ELR (cell line): ENCODE data around the gene SCNN1G.
"Not testable (repeated sequence)": the region's sequence is repeated elsewhere in the genome, so short reads cannot be mapped to it uniquely, and the experiment has no call there.

Experiments
- DNase-seq: peaks from one replicate; pipeline ENCODE4 v3.0.0-alpha.2; 2015; ENCODE audit warnings: low read depth

SCNN1G gene, protein sequence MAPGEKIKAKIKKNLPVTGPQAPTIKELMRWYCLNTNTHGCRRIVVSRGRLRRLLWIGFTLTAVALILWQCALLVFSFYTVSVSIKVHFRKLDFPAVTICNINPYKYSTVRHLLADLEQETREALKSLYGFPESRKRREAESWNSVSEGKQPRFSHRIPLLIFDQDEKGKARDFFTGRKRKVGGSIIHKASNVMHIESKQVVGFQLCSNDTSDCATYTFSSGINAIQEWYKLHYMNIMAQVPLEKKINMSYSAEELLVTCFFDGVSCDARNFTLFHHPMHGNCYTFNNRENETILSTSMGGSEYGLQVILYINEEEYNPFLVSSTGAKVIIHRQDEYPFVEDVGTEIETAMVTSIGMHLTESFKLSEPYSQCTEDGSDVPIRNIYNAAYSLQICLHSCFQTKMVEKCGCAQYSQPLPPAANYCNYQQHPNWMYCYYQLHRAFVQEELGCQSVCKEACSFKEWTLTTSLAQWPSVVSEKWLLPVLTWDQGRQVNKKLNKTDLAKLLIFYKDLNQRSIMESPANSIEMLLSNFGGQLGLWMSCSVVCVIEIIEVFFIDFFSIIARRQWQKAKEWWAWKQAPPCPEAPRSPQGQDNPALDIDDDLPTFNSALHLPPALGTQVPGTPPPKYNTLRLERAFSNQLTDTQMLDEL

DNA sequence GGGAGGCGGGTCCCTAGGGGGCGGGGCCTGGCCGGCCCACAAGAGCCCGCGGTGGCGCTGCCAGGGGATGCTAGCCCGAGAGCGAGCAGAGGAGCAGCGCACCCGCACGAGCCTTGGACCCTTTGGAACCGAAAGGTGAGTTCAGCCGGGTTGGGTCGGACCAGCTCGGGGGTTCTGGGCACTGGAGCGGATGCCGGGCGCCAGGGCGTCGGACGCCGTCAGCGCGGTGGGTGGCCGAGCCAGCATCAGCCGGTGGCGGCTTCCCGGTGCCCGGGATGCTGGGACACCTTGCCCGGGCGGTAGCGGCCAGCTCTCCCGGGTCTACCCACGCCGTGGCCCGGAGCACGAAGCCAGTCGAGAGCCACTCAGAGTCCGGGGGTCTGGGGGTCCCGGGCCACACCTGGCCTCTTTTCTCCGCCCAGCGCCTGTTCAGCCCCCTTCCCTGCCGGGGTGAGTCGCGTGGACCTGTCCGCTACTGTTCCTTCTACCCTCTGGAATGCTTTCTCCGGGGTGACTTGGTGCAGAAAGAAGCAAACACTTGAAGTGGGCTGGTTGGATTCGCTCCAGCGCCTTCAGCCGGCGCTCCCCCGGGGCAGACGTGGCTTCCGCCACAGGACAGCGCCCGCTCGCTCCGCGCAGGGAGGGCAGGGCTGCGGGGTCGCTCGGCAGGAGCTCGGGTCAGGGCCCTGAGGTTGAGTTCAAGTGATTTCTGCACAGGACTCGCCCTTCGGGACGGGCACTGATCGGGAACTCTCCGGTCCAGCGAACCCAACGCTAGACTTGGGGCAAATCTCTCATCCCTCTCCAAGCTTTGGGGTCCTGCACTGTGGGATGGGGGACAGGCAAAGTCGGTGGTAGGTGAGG is at the start of gene SCNN1G:
Gene SCNN1G (plus strand): TSS at position 67 of the 864 bp plus-strand sequence. CDS start 3,527 bp downstream, outside the sequence.
- DNase-seq, result no peak

DNA sequence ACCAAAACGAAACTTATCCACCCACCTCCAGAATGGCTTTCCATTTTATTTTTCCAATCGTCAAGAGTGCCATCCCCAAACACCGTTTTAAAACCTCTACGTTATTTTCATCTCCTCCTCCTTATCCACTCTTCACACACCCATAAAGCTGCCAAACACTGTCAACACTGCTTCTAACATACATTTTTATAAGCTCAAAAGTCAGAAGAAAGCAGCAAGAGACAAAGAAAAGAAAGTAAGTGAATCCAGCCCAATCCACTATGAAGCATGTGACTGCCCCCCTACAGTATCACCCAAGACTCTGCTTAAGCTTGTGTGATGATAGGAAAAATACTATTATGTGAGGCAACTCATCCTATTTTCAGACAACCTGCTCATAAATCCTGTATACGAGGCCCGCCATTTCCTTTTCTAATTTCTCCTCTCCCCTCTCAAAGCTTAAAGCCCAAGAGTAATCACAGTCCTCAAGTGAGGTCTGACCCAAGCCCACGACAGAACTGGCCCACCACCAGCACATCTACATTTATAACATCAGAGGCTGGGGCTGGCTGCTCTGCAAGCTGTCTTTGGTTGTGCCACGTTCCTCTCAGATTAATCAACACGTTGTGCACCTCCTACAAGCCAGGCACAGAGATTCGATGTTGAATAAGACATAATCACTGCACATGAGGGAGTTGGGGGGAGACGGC is 49.6 kb upstream of the SCNN1G start:
- DNase-seq, result no peak

DNA sequence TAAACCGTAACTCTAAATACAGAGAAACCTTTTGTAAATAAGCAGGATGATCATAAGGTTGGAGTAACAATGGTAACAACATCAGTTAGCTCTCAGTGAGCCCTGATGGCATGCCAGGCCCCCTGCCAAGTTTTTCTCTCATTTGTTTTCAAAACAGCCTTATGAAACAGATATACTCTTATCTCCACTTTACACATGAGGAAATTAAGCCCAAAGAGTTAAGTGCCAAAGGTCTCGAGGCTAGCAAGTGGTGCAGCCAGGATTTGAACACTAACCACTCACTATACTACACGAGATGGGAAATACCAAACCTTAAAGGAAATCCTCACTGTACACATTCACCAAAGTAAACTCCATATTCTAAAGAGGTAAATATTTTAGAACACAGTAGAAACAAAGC is 48.3 kb upstream of the SCNN1G start:
- no peak for DNase-seq

DNA sequence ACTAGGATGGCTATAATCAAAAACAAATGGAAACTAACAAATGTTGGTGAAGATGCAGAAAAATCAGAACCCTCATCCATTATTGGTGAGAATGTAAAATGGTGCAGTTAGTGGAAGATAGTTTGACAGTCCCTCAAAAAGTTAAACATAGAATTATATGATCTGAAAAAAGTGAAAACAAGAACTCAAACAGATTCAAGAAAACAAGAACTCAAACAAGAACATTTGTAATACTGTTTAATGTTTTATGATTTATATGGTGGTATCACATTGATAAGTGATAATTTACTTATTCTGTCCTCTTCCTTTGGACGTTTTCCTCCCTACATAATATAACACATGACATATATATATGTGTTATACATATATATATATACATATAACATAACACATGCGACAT is 45.3 kb upstream of the SCNN1G start:
- no peak for DNase-seq

DNA sequence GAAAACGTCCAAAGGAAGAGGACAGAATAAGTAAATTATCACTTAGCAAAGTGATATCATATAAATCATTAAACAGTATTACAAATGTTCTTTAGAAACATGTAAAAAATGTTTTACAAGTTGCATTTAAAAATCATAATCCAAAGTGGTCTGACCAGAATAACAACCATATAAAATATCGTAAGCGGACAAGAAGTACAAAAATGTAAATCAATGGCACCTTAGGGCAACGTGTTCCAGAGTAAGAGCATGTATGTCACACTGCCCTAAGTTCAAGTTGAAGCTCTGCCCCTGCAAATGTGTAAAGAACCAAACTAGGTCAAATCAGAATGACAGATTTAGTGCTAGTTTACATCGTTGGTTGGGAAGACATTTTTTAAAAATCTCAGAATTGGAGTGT is 44.7 kb upstream of the SCNN1G start:
- DNase-seq, result no peak

DNA sequence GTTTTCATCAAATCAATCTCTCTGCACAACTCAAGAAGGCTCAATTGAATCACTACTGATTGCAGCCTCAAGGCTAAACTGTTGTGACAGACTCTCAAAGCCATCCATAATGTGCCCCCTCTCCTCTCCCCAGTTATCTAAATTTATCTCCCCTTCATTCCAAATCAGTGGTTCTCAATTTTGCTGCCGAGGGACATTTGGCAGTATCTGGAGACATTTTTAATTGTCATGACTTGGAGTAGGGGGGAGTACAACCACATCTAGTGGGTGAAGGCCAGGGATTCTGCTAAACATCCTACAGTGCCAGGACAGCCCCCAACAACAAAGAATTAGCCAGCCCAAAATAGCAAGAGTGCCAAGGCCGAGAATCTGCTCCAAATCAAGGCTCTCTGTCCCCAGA is 42.4 kb upstream of the SCNN1G start:
- DNase-seq, result no peak

DNA sequence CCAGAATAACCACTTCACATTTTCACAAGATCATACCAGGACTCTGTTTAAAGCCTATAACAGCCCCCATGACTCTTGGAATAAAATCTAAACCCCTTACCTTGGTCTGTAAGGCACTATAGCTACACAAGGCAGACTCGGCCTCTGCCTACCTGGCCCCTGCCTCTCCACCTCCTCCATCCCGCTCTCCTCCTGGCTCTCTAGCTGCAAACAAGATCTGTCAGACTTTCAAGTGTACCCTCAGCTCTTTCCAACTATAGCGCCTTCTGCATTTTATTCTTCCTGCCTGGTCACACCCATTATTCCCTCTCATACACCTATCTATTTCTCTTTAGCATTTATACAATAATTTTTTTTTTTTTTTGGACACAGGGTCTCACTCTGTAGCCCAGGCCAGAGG is 41.5 kb upstream of the SCNN1G start:
- no peak for DNase-seq

DNA sequence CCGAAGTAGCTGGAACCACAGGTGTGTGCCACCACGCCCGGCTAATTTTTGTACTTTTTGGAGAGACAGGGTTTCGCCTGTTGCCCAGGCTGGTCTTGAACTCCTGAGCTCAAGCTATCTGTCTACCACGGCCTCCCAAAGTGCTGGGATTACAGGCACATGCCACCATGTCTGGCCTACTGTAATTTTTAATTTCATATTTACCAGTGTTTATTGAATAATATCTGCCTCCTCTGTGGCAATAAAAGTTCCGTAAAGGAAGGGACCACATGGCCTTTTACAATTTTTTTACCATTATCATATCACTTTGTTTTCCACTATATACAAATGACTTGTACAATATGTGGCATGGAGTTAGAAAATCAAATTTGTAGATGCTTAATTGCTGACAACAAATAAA is 41.0 kb upstream of the SCNN1G start:
- DNase-seq, result no peak

DNA sequence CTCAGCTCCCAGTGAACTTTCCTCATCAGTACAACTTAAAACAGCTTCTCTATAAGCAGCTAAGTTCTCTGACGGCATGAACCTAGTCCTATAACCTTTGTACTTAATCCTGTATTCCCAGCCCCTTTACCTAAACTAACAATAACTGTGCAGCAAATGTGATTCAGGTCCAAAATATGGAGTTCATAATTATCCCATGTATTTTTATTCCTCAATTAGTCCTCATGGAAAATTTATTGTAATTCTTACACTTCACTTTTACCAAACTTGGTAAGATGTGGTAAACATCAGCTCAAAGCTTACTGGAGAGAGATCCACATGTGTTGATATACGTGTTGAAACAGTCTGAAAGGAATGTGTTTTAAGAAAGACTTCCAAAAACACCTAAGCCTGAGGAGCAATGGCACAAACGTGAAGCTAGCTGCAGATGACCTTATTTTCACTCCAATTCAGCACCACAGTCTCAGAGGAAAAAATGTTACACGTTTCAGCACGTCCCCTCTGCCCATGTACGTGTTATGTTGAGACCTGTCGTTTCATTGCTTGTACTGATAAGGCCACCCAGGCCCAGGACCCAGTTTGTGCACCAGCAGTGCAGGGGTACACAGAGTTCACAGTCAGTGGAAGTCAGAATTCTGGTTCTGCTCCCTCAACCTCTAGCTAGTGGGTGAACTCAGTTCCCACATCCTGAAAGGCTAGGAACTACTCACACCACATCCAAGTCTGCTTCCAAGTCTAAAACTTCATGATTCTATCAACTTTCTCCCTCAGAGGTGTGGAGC is 40.4 kb upstream of the SCNN1G start:
- DNase-seq, result no peak

DNA sequence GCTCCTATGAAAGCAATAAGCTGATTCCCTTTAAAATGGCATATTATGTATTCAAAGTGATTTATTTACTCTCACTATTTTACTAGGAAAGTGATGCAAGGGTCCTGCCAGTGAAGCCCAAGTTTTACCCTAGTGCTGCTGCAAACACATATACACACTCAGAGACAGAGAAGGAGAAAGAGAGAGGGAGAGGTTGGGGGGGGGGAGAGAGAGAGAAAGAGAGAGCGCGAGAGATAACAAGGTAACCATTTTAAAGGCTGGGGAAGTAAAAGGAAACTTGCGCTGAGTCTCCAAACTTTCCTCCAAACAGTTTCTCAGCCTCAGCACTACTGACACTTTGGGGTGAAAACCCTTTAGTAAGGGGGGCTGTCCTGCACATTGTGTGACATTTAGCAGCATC is 39.2 kb upstream of the SCNN1G start:
- no peak for DNase-seq

DNA sequence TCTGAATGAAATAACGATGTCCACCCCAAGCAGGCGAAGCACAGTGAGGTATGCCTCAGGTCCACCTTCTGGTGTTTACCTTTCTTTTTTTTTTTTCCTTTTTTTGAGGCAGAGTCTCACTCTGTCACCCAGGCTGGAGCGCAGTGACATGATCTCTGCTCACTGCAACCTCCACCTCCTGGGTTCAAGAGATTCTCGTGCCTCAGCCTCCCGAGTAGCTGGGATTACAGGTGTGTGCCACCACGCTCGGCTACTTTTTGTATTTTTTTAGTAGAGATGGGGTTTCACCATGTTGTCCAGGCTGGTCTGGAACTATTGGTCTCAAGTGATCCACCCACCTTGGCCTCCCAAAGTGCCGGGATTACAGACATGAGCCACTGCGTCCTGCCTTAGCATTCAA is 38.2 kb upstream of the SCNN1G start:
- not testable (repeated sequence) for DNase-seq

DNA sequence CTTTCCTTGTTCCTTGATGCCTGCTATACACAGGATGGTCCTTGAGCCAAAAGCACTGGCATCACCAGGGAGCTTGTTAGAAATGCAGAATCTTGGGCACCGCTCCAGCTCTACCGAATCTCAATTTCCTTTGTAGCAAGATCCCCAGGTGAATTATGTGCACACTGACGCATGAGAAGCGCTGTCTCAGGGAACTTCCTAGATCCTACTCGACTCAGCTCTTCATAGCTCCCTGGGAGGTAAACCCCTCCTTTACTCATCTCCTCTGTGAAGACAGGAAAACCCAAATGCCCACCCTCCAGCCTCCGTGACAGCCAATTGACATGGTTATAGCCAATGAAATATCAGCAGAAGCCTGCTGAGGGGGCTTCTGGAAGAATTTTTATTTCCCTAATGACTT is 37.4 kb upstream of the SCNN1G start:
- no peak for DNase-seq

DNA sequence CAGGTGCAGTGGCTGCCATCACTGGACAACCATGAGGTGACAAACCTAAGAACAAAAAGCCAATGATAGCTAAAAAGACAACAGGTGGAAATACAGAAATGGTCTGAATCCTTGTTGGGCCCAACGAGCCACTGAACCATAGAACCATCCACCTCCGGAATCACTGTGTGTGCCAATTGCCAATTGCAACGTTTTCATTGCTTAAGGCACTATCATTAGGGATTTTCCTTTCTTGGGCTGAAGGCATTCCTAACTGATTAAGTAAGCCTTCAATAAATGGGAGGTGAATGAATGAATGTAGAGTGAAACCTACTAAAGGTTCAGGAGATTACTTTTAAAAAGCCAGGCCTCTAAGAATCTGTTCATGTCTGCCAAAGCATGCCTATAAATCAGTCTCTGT is 36.9 kb upstream of the SCNN1G start:
- DNase-seq, result peak; percentile 77

DNA sequence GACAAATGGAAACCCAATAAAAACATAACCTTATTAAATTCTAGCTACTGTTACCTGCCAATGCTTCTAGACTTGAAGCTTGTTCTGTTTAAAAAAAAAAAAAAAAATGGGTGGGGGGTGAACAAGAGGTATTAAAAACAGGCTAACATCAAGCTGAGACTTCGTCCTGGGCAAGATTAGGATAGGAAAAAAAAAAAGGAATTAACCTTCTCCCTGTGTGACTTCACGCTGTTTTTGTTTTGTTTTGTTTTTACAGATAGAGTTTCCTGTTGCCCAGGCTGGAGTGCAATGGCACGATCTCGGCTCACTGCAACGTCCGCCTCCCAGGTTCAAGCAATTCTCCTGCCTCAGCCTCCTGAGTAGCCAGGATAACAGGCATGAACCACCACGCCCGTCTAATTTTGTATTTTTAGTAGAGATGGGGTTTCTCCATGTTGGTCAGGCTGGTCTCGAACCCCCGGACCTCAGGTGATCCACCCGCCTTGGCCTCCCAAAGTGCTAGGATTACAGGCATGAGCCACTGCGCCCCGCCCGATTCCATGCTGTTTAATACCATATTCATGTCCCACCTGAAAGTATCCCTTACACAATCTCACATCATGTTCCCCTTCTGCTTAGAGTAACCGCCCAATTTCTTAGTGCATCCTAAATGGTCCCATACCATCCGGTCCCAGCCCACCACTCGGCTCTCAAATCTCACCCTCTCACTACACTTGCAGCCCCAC is 35.5 kb upstream of the SCNN1G start:
- no peak for DNase-seq

DNA sequence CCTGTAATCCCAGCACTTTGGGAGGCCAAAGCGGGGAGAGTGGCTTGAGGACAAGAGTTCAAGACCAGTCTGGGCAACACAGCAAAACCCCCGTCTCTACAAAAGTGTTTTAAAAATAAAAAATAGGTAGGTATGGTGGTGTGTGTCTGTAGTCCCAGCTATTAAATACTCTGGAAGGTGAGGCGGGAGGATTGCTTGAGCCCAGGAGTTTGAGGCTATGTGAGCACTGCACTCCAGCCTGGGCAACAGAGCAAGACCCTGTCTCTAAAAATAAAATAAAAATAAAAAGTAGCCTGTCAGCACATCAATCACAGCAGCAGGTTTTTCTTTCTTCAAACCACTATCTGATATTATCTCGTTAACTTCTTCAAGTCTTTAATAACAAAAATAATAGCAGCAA is 34.9 kb upstream of the SCNN1G start:
- DNase-seq, result no peak

DNA sequence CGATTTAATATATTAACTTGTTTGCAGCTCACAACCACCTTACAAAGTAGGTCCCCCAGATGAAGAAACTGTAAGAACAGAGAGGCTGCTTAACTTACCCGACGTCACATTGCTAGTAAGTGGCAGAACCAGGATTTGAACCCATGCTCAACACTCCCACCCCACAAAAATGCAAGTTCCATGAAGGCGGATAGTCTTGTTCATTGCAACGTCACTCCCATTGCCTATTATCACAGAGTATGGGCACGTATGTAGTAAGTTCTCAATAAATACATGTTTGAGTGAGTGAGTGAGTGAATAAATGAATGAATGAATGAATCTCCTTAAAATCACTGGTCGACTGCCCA is 34.4 kb upstream of the SCNN1G start:
- peak; percentile 8 for DNase-seq

DNA sequence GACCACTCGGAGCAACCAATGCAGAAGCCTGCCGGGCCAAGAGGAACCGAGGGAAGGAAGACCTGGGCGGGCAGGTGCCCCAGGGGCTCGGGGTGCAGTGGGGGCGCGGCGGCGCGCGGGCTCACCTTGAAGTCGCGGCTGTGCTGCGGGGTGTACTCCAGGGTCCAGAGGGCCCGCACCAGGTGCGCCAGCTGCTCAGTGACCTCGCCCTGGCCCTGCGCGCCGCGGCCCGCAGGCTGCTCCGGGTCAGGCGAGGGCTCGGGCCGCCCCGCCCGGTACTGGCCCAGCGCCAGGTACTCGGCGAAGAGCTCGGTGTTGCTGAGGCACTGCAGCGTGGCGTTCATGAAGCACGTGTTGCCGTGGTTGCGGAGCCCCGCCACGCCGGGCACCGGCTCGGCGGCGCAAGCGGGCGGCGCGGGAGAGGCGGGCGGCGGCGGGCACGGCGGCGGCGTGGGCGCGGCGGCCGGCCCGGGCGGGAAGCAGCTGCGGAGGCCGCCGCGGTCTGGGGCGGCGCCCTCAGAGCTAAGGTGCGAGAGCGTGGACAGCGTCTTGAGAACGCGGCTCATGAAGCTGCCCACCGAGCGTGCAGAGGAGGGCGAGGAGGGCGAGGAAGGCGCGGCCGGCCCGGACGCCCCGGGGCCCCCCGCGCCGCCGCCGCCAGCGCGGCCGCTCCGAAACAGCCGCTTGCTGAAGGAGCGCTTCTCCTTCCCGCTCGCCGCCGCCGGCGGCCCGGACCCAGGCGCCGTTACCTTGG is 33.9 kb upstream of the SCNN1G start:
- DNase-seq, result peak; percentile 53

DNA sequence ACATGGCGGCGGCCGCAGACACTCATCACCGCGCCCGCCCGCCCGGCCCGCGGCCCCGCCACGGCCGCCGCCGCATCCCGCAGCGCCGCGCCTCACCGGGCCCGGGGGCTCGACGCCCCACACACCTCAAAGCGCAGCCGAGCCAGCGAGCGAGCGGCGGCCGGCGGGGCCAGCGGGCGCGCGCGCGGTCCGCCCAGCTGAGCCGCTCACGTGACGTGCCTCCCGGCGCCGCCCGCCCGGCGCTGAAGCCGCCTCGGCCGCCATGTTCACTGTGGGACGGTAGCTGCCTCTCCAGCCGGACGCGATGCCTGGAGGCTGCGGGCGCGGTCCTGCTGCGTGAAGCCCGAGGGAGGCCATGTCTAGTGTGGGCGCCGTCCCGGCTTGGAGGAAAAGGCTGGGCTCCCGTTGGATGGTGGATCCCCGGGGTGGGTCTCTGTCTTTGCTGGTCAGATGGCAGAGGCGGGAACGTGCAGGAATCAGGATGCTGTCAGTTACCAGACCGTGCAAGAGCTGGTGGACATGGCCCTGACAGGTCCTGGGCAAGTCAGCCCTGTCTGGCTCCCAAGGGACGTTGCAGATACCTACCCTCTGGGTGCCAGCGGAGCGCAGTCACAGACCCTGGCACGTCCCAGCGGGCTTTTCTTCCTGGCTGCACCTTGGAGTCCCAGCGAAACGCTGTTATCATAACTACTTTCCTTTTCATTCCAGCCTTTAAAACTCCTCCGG is 33.1 kb upstream of the SCNN1G start, which contains the start of gene USP31:
Gene USP31 (minus strand): TSS at position 186 of the 726 bp plus-strand sequence. CDS start 182 bp downstream, at position 4.
- peak; percentile 95 for DNase-seq

DNA sequence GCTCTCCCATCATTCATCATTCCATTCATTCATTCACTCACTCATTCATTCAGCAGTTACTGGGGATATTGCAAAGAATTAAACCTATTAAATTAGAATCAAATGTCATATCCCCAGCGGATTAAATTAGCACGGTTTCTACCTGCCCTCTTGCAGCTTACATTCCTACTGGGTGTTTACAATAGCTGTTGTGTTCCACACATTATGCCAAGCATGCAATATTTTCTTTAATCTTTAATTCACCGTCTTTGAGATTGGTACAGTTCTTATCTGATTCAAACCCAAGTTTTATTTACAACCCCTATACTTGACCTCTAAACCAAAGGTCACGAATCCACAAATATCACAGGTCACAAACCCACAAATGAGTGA is 32.6 kb upstream of the SCNN1G start:
- DNase-seq, result no peak
